HEK293 (cell line): ENCODE data around the gene PAM.

Experiments used
- CTCF ChIA-PET: fragments of 350-600 bp; formaldehyde crosslinking; extraction: SDS; loops from one replicate; lab custom pipeline; 2021; ENCODE audit warnings: antibody characterized with exemption; lab: Yijun Ruan, JAX
- POLR2A ChIA-PET: fragments of 300-600 bp; formaldehyde crosslinking; extraction: SDS; loops from one replicate; lab custom pipeline; 2020; ENCODE audit warnings: antibody characterized with exemption, inconsistent platforms; lab: Yijun Ruan, JAX
- H3K27ac ChIP-seq: fragments of 200-500 bp; sonication (Bioruptor generic); 2 replicates; pipeline ENCODE4 v1.5.1; 2014; ENCODE audit warnings: low read depth, low read length, control low read depth, inconsistent platforms; ENCODE audit errors: extremely low read depth
- H3K36me3 ChIP-seq, 2 experiments: fragments of 200-500 bp in 1 of 2; sonication (Bioruptor generic) in 1 of 2; 1 replicate in 1 of 2; 2 replicates in 1 of 2; pipeline ENCODE4 v1.5.1; 2014 to 2017; ENCODE audit warnings: inconsistent platforms in 2 of 2, low read length in 2 of 2; ENCODE audit not compliant: control insufficient read depth in 2 of 2, insufficient read depth in 1 of 2
- H3K4me1 ChIP-seq: fragments of 200-500 bp; sonication (Bioruptor generic); 2 replicates; pipeline ENCODE4 v1.5.1; 2014; ENCODE audit warnings: mild to moderate bottlenecking, low read length, inconsistent platforms; ENCODE audit not compliant: control insufficient read depth, insufficient read depth
- H3K4me3 ChIP-seq: 2 replicates; pipeline ENCODE4 v1.5.1; 2011; ENCODE audit warnings: low read depth, mild to moderate bottlenecking, control low read depth, low read length, moderate library complexity
- H3K9me3 ChIP-seq: fragments of 200-500 bp; sonication (Bioruptor generic); 2 replicates; pipeline ENCODE4 v1.5.1; 2014; ENCODE audit warnings: low read depth, low read length, inconsistent platforms; ENCODE audit not compliant: control insufficient read depth, insufficient read depth
- GFI1B ChIP-seq: fragments of 450-650 bp; formaldehyde crosslinking; IDR thresholded peaks from 2 replicates; pipeline ENCODE4 v1.5.1; 2016; ENCODE audit warnings: missing biosample characterization, missing genetic modification characterization
- GLIS2 ChIP-seq: fragments of 450-650 bp; formaldehyde crosslinking; IDR thresholded peaks from 2 replicates; pipeline ENCODE4 v1.5.1; 2016; ENCODE audit warnings: missing biosample characterization, missing genetic modification characterization
- MZF1 ChIP-seq: fragments of 450-650 bp; formaldehyde crosslinking; IDR thresholded peaks from 2 replicates; pipeline ENCODE4 v1.5.1; 2017; ENCODE audit warnings: missing biosample characterization, missing genetic modification characterization, borderline replicate concordance
- PRDM6 ChIP-seq: fragments of 450-650 bp; formaldehyde crosslinking; IDR thresholded peaks from 2 replicates; pipeline ENCODE4 v1.5.1; 2017; ENCODE audit warnings: missing biosample characterization, missing genetic modification characterization
- SETDB1 ChIP-seq: IDR thresholded peaks from one replicate; pipeline ENCODE4 v1.6.1; 2017; ENCODE audit warnings: mild to moderate bottlenecking, low read length, moderate library complexity, mixed read lengths; ENCODE audit not compliant: insufficient read length
- SP7 ChIP-seq: fragments of 450-650 bp; formaldehyde crosslinking; IDR thresholded peaks from 2 replicates; pipeline ENCODE4 v1.5.1; 2016; ENCODE audit warnings: missing biosample characterization, missing genetic modification characterization
- ZBTB17 ChIP-seq: fragments of 450-650 bp; formaldehyde crosslinking; IDR thresholded peaks from 2 replicates; pipeline ENCODE4 v1.5.1; 2016; ENCODE audit warnings: missing biosample characterization, missing genetic modification characterization
- ZFP37 ChIP-seq: fragments of 450-650 bp; formaldehyde crosslinking; IDR thresholded peaks from 2 replicates; pipeline ENCODE4 v1.5.1; 2016; ENCODE audit warnings: missing biosample characterization, missing genetic modification characterization
- ZNF16 ChIP-seq: fragments of 450-650 bp; formaldehyde crosslinking; IDR thresholded peaks from 2 replicates; pipeline ENCODE4 v1.5.1; 2016; ENCODE audit warnings: low read depth, missing biosample characterization, missing genetic modification characterization
- ZNF211 ChIP-seq: fragments of 450-650 bp; formaldehyde crosslinking; IDR thresholded peaks from 2 replicates; pipeline ENCODE4 v1.5.1; 2016; ENCODE audit warnings: low read depth, missing biosample characterization, missing genetic modification characterization
- ZNF221 ChIP-seq: fragments of 450-650 bp; formaldehyde crosslinking; IDR thresholded peaks from 2 replicates; pipeline ENCODE4 v1.5.1; 2017; ENCODE audit warnings: missing biosample characterization, missing genetic modification characterization, borderline replicate concordance
- ZNF24 ChIP-seq: fragments of 450-650 bp; formaldehyde crosslinking; IDR thresholded peaks from 2 replicates; pipeline ENCODE4 v1.5.1; 2016; ENCODE audit warnings: missing biosample characterization, missing genetic modification characterization
- ZNF302 ChIP-seq: fragments of 450-650 bp; formaldehyde crosslinking; IDR thresholded peaks from 2 replicates; pipeline ENCODE4 v1.5.1; 2016; ENCODE audit warnings: missing biosample characterization, missing genetic modification characterization, low read depth
- ZNF335 ChIP-seq: fragments of 450-650 bp; formaldehyde crosslinking; conservative IDR thresholded peaks from 2 replicates; pipeline ENCODE4 v1.5.1; 2016; ENCODE audit warnings: missing biosample characterization, missing genetic modification characterization
- ZNF366 ChIP-seq: fragments of 450-650 bp; formaldehyde crosslinking; conservative IDR thresholded peaks from 2 replicates; pipeline ENCODE4 v1.5.1; 2016; ENCODE audit warnings: missing biosample characterization, missing genetic modification characterization
- ZNF394 ChIP-seq: fragments of 450-650 bp; formaldehyde crosslinking; IDR thresholded peaks from 2 replicates; pipeline ENCODE4 v1.5.1; 2016; ENCODE audit warnings: missing biosample characterization, missing genetic modification characterization, mild to moderate bottlenecking, moderate library complexity, borderline replicate concordance
- ZNF501 ChIP-seq: fragments of 450-650 bp; formaldehyde crosslinking; IDR thresholded peaks from 2 replicates; pipeline ENCODE4 v1.5.1; 2016; ENCODE audit warnings: missing biosample characterization, missing genetic modification characterization
- ZNF560 ChIP-seq: fragments of 450-650 bp; formaldehyde crosslinking; IDR thresholded peaks from 2 replicates; pipeline ENCODE4 v1.5.1; 2017; ENCODE audit warnings: missing biosample characterization, missing genetic modification characterization, borderline replicate concordance
- ZNF692 ChIP-seq: fragments of 450-650 bp; formaldehyde crosslinking; IDR thresholded peaks from 2 replicates; pipeline ENCODE4 v1.5.1; 2016; ENCODE audit warnings: missing biosample characterization, missing genetic modification characterization
- ZNF76 ChIP-seq: fragments of 450-650 bp; formaldehyde crosslinking; IDR thresholded peaks from 2 replicates; pipeline ENCODE4; 2016; ENCODE audit warnings: low read depth, missing biosample characterization, missing genetic modification characterization, borderline replicate concordance
- TF ChIP-seq, protein P1 (sequence below): fragments of 450-650 bp; formaldehyde crosslinking; IDR thresholded peaks from 2 replicates; pipeline ENCODE4 v1.5.1; 2016; ENCODE audit warnings: missing biosample characterization, missing genetic modification characterization
- TF ChIP-seq, protein P2 (sequence below): fragments of 450-650 bp; formaldehyde crosslinking; IDR thresholded peaks from 2 replicates; pipeline ENCODE4 v1.5.1; 2016; ENCODE audit warnings: missing biosample characterization, missing genetic modification characterization
- TF ChIP-seq, protein P3 (sequence below): fragments of 450-650 bp; formaldehyde crosslinking; IDR thresholded peaks from 2 replicates; pipeline ENCODE4 v1.5.1; 2016; ENCODE audit warnings: missing biosample characterization, missing genetic modification characterization
- TF ChIP-seq, protein P4 (sequence below): IDR thresholded peaks from 2 replicates; pipeline ENCODE4 v1.6.1; 2011; ENCODE audit warnings: mild to moderate bottlenecking, low read depth, low read length, borderline replicate concordance
- TF ChIP-seq, protein P5 (sequence below): fragments of 450-650 bp; formaldehyde crosslinking; IDR thresholded peaks from 2 replicates; pipeline ENCODE4 v1.5.1; 2016; ENCODE audit warnings: missing biosample characterization, missing genetic modification characterization, borderline replicate concordance

PAM gene

DNA sequence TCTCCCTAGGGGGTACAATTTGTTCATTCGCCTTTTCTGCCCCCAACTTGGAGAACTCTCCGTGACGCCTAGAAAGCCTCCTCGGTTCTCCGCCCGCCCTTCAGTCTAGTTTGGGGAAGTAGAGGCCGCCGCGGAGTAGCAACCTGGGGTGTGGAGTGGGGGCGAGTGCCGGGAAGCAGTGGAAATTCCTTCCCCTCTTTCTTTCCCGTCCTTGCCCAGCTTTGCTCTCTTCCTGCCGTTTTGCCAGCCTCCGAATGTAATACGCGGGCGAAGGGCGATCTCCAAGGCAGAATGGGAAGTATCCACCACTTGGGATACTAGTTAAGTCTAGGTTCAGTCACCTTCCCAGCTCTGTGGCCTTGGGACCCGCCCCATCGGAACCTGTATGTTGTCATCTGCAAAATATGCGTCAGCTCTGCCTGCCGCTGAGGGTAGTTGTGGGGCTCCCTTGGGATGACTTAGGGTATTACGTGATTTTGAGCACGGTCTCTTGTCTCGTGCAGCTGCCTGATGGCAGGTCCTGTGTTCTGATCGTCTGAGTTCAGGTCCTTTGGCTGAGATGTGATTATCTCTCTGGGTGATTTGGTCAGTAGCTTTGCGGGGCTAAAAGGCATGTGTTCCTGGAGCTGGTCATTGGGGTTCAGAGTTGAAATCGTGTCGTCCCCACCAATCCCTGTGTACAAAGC lies 724 bp downstream of the PAM start:
- Histone ChIP-seq H3K4me3 (peak overlapping the region; percentile 65), H3K9me3 (no peaks in the 10 kb centered on the region), H3K36me3 (no peaks in the 10 kb centered on the region), H3K4me1 (peaks cover 18% of the 10 kb centered on the region), H3K27ac (peak overlapping the region; percentile 86)
- CTCF ChIA-PET = interaction anchor here (0.6 to 3.1 kb wide), 5 partner anchors 16 to 383 kb away, joined by 3 to 8 read pairs (median 3); no protein-coding TSS in a partner anchor
- POLR2A ChIA-PET = interaction anchor here (0.6 to 1.8 kb wide), 6 partner anchors 9 to 503 kb away, joined by 3 to 7 read pairs (median 5); partner anchors contain the start of genes GIN1, MACIR and PPIP5K2
- TF ChIP-seq ZNF394 (tag by site-specific recombination) (peak; percentile 72; the same call in 1 of the 2 replicates), SP7 (tag by site-specific recombination) (peak; percentile 84), ZNF501 (tag by site-specific recombination) (peak; percentile 66; the same call in 1 of the 2 replicates), PRDM6 (tag by site-specific recombination) (no peak), ZNF221 (no peak), ZNF302 (tag by site-specific recombination) (no peak), ZNF335 (tag by site-specific recombination) (peak; percentile 87), ZNF560 (no peak), ZNF16 (tag by site-specific recombination) (no peak), ZNF76 (tag by site-specific recombination) (peak; percentile 48; the same call in 1 of the 2 replicates), MZF1 (tag by site-specific recombination) (no peak; the same call in 1 of the 2 replicates), GLIS2 (peak; percentile 23; the same call in 1 of the 2 replicates), ZNF692 (tag by site-specific recombination) (peak; percentile 58; the same call in 1 of the 2 replicates), ZNF366 (tag by site-specific recombination) (peak; percentile 68), ZNF24 (tag by site-specific recombination) (0 out of 2 replicates have a peak, but pooled peaks have one; percentile 12), SETDB1 (no peak), ZBTB17 (peak; percentile 83), ZNF211 (tag by site-specific recombination) (no peak), ZFP37 (tag by site-specific recombination) (peak; percentile 76; the same call in 1 of the 2 replicates), GFI1B (tag by site-specific recombination) (no peak)
- TF ChIP-seq, protein P1, sequence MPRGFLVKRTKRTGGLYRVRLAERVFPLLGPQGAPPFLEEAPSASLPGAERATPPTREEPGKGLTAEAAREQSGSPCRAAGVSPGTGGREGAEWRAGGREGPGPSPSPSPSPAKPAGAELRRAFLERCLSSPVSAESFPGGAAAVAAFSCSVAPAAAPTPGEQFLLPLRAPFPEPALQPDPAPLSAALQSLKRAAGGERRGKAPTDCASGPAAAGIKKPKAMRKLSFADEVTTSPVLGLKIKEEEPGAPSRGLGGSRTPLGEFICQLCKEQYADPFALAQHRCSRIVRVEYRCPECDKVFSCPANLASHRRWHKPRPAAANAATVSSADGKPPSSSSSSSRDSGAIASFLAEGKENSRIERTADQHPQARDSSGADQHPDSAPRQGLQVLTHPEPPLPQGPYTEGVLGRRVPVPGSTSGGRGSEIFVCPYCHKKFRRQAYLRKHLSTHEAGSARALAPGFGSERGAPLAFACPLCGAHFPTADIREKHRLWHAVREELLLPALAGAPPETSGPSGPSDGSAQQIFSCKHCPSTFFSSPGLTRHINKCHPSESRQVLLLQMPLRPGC = peak; percentile 56; the same call in 1 of the 2 replicates
- TF ChIP-seq, protein P2, sequence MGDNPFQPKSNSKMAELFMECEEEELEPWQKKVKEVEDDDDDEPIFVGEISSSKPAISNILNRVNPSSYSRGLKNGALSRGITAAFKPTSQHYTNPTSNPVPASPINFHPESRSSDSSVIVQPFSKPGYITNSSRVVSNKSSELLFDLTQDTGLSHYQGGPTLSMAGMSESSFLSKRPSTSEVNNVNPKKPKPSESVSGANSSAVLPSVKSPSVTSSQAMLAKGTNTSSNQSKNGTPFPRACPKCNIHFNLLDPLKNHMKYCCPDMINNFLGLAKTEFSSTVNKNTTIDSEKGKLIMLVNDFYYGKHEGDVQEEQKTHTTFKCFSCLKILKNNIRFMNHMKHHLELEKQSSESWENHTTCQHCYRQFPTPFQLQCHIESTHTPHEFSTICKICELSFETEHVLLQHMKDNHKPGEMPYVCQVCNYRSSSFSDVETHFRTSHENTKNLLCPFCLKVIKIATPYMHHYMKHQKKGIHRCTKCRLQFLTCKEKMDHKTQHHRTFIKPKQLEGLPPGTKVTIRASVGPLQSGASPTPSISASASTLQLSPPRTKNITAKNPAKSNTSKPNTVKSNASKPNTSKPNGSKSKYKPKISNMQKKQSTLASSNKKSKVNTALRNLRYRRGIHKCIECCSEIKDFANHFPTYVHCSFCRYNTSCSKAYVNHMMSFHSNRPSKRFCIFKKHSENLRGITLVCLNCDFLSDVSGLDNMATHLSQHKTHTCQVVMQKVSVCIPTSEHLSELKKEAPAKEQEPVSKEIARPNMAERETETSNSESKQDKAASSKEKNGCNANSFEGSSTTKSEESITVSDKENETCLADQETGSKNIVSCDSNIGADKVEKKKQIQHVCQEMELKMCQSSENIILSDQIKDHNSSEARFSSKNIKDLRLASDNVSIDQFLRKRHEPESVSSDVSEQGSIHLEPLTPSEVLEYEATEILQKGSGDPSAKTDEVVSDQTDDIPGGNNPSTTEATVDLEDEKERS (tag by site-specific recombination) = no peak
- TF ChIP-seq, protein P3, sequence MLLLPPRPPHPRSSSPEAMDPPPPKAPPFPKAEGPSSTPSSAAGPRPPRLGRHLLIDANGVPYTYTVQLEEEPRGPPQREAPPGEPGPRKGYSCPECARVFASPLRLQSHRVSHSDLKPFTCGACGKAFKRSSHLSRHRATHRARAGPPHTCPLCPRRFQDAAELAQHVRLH (tag by site-specific recombination) = peak; percentile 77
- TF ChIP-seq, protein P4, sequence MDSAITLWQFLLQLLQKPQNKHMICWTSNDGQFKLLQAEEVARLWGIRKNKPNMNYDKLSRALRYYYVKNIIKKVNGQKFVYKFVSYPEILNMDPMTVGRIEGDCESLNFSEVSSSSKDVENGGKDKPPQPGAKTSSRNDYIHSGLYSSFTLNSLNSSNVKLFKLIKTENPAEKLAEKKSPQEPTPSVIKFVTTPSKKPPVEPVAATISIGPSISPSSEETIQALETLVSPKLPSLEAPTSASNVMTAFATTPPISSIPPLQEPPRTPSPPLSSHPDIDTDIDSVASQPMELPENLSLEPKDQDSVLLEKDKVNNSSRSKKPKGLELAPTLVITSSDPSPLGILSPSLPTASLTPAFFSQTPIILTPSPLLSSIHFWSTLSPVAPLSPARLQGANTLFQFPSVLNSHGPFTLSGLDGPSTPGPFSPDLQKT = no peak
- TF ChIP-seq, protein P5, sequence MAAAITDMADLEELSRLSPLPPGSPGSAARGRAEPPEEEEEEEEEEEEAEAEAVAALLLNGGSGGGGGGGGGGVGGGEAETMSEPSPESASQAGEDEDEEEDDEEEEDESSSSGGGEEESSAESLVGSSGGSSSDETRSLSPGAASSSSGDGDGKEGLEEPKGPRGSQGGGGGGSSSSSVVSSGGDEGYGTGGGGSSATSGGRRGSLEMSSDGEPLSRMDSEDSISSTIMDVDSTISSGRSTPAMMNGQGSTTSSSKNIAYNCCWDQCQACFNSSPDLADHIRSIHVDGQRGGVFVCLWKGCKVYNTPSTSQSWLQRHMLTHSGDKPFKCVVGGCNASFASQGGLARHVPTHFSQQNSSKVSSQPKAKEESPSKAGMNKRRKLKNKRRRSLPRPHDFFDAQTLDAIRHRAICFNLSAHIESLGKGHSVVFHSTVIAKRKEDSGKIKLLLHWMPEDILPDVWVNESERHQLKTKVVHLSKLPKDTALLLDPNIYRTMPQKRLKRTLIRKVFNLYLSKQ (tag by site-specific recombination) = no peak
